Sigmoid colon (tissue), 7 donors: ENCODE results near the gene DGKA. TPM values are rescaled to one million over a fixed set of nuclear protein-coding genes. Genes with fewer than 3 reads are reported as not detected.
A peak's percentile ranks its signal among the peaks of the same experiment; 100 is the strongest.

Experiments used
- DNase-seq: peaks from one replicate; pipeline ENCODE4 v3.0.0-alpha.2; 2019
- H3K27ac ChIP-seq, 4 donors: fragments of 200-600 bp; sonication (generic); one replicate each; pipeline ENCODE4 v1.5.1; 2016 to 2019; ENCODE audit warnings: mild to moderate bottlenecking in 1 of 4
- H3K27me3 ChIP-seq, 3 donors: fragments of 200-600 bp; sonication (generic); one replicate each; pipeline ENCODE4 v1.5.1; 2019; ENCODE audit warnings: mild to moderate bottlenecking in 1 of 3
- H3K36me3 ChIP-seq, 4 donors: fragments of 200-600 bp; sonication (generic); one replicate each; pipeline ENCODE4 v1.5.1; 2016 to 2019
- H3K4me1 ChIP-seq, 4 donors: fragments of 200-600 bp; sonication (generic); one replicate each; pipeline ENCODE4 v1.5.1; 2017 to 2019
- H3K4me3 ChIP-seq, 4 donors: fragments of 200-600 bp; sonication (generic); one replicate each; pipeline ENCODE4 v1.5.1; 2017 to 2019; ENCODE audit warnings: mild to moderate bottlenecking in 2 of 4, moderate library complexity in 1 of 4
- H3K9me3 ChIP-seq, 4 donors: fragments of 200-600 bp in 3 of 4; sonication (generic) in 3 of 4; one replicate each; pipeline versions ENCODE4 v1.5.1 to v1.6.1; 2013 to 2019
- EP300 ChIP-seq, 4 donors: sonication (generic); formaldehyde crosslinking; IDR thresholded peaks; one replicate each; pipeline ENCODE4 v1.6.1; 2017; ENCODE audit warnings: antibody characterized with exemption in 4 of 4
- POLR2A ChIP-seq, 2 donors: fragments of 450-650 bp; IDR thresholded peaks; one replicate each; pipeline ENCODE4 v1.6.1; 2016; ENCODE audit warnings: antibody characterized with exemption in 2 of 2, mild to moderate bottlenecking in 2 of 2, moderate library complexity in 2 of 2
- POLR2AphosphoS5 ChIP-seq, 4 donors: sonication (generic); formaldehyde crosslinking; IDR thresholded peaks; one replicate each; pipeline ENCODE4 v1.6.1; 2017; ENCODE audit warnings: antibody characterized with exemption in 4 of 4
- WGBS, 2 donors: extraction: QIAGEN DNeasy Blood & Tissue Kit; methylation state at CpG; one replicate each; pipeline ENCODE4 v1.1.7; 2013; 5-methylcytosine and 5-hydroxymethylcytosine counted together
- intact Hi-C: fragments of 100-400 bp; cut with DNase I; formaldehyde crosslinking; loops from one replicate; pipeline ENCODE4 v1.15.1; 2023
- polyA plus RNA-seq, 3 donors: library from polyadenylated mRNA; stranded (reverse); fragments of 200-250 nt; gene quantifications; one replicate each; pipeline ENCODE4 v1.2.3, GENCODE V29; 2013
- total RNA-seq, 4 donors: library from RNA; depleted of rRNA; stranded (reverse); fragments of >200 nt; gene quantifications; one replicate each; pipeline ENCODE4 v1.1.0, GENCODE V29; 2016
- TF ChIP-seq, protein P1 (sequence below), 4 experiments: fragments of 450-650 bp in 3 of 4; fragments of 200-600 bp in 1 of 4; IDR thresholded peaks; one replicate each; pipeline ENCODE4 v1.5.1; 2016 to 2019; ENCODE audit warnings: antibody characterized with exemption in 4 of 4, mild to moderate bottlenecking in 3 of 4, moderate library complexity in 2 of 4
- donor health status: healthy with polysubstance abuse.
- donor health status: Bipolar disorder and iron deficiency.
- donor health status: healthy.

Gene DGKA
- total and polyA plus RNA-seq, 7 donors: 21.4 to 97.8 (median 44.4) TPM

DNA sequence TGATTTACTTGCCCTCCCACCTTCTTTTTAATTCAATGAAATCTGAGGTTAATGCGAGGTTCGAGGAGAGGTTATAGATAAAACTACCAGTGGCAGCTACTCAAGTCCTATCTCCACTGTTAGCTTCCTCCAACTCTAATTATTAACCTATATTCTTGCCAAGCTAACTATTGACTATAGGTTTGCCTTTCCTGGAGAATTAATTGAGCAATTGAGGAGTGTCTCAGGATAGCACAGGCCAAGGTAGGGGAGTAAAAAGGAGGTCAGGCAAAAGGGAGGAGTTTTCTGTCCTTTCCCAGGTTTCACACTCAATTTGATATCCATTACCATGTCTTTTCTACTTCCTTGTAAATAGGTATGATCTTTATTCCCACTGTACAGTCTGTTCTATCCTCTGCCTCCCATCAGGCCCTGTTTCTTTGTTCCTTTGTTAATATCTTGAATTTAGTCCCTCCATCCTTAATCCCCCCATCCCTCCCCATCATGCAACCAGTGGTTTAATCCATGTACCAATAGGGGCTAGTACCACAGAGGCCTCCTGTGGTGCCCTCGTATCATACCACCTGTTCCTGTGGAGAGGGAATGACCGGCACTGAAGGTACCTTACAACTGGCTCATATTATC, 62.4 kb downstream of the DGKA start:
- no peaks in the 10 kb centered on the region for H3K9me3 ChIP-seq
- peaks cover 28 to 69% (median 56%) of the 10 kb centered on the region in 4 donors for H3K36me3 ChIP-seq
- H3K27me3 ChIP-seq: no peaks in the 10 kb centered on the region
- no peak overlapping the region for H3K4me3 ChIP-seq
- TF ChIP-seq POLR2AphosphoS5 (IDR thresholded peaks at IDR 0.05) (no peak), POLR2A (IDR thresholded peaks at IDR 0.05) (no peak), EP300 (IDR thresholded peaks at IDR 0.05) (no peak)
- TF ChIP-seq, protein P1, sequence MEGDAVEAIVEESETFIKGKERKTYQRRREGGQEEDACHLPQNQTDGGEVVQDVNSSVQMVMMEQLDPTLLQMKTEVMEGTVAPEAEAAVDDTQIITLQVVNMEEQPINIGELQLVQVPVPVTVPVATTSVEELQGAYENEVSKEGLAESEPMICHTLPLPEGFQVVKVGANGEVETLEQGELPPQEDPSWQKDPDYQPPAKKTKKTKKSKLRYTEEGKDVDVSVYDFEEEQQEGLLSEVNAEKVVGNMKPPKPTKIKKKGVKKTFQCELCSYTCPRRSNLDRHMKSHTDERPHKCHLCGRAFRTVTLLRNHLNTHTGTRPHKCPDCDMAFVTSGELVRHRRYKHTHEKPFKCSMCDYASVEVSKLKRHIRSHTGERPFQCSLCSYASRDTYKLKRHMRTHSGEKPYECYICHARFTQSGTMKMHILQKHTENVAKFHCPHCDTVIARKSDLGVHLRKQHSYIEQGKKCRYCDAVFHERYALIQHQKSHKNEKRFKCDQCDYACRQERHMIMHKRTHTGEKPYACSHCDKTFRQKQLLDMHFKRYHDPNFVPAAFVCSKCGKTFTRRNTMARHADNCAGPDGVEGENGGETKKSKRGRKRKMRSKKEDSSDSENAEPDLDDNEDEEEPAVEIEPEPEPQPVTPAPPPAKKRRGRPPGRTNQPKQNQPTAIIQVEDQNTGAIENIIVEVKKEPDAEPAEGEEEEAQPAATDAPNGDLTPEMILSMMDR (IDR thresholded peaks at IDR 0.05): no peak
- H3K27ac ChIP-seq: no peak overlapping the region
- WGBS, 2 donors: 81 to 89% methylated on average over 4 of the region's 4 CpGs
- DNase-seq: no peak
- peaks cover 0 to 18% (median 13%) of the 10 kb centered on the region in 4 donors for H3K4me1 ChIP-seq
- intact Hi-C loops: no loop called here

DNA sequence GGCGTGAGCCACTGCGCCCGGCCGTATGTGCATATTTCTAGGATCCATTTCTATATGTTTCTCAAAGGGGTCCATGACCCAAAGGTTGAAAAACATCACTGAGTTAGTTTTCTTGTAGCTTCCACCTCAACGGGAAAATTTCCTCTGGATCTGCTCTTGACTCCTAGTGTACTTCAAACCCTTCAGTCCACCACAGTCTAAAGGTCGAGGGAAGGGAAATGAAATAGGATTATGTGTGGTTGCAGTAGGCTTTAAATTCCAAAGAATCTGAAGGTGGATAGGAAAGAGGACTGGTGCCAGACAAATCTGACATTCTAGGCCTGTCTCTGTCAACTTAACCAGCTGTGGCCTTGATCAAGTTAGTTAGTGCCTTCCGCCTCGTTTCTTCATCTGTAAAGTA, 64.4 kb downstream of the DGKA start:
- DNase-seq: no peak
- no peak overlapping the region for H3K4me3 ChIP-seq
- intact Hi-C loops: loop anchor here (5.0 kb wide), 1 partner anchor 107 kb away; the partner anchor contains the start of gene PA2G4
- H3K27ac ChIP-seq: peak overlapping the region in 1 of 4 donors; percentile 90
- 65 to 83% methylated on average over 8 of the region's 8 CpGs for WGBS, 2 donors
- H3K36me3 ChIP-seq: peaks cover 28 to 62% (median 40%) of the 10 kb centered on the region in 4 donors
- TF ChIP-seq, protein P1 (IDR thresholded peaks at IDR 0.05): no peak
- H3K27me3 ChIP-seq: no peaks in the 10 kb centered on the region
- H3K4me1 ChIP-seq: peaks cover 0 to 19% (median 16%) of the 10 kb centered on the region in 4 donors
- no peaks in the 10 kb centered on the region for H3K9me3 ChIP-seq

DNA sequence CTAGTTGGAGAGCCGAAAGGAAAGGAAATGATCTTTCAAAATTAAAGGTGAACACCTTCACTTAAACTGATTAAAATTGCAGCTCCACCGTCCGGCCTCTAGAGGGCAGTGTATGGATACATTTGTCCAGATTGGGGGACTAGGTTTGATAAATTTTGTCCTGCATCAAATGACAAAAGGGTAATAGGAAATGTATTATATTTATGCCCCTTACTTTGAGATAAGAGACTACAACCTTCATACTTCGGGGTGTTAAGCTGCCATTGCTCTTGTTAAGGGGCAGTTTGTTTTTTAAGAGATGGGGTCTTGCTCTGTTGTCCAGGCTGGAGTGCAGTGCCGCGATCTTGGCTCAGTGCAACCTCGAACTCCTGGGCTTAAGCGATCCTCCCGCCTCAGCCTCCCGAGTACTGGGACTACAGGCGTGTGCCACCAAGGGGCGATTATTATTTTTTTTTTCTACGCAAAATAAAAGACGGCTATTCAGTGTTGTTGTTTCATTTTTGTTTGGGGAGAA, 65.3 kb downstream of the DGKA start:
- Histone ChIP-seq H3K27me3 (no peaks in the 10 kb centered on the region), H3K27ac (peak overlapping the region; percentile 84 to 91 (median 89)), H3K4me1 (peaks cover 0 to 19% (median 16%) of the 10 kb centered on the region in 4 donors), H3K9me3 (no peaks in the 10 kb centered on the region), H3K4me3 (peak overlapping the region; percentile 42 to 76 (median 72)), H3K36me3 (peaks cover 20 to 61% (median 32%) of the 10 kb centered on the region in 4 donors)
- TF ChIP-seq, protein P1 (IDR thresholded peaks at IDR 0.05): peak; percentile 70 to 83 (median 78)
- no peak for TF ChIP-seq POLR2AphosphoS5 (IDR thresholded peaks at IDR 0.05)
- TF ChIP-seq EP300 (IDR thresholded peaks at IDR 0.05): no peak
- TF ChIP-seq POLR2A (IDR thresholded peaks at IDR 0.05): no peak
- WGBS, 2 donors: 19 to 29% methylated on average over 14 of the region's 14 CpGs
- peak; percentile 79 for DNase-seq
- intact Hi-C loops: loop anchor here (1.0 to 5.0 kb wide), 3 partner anchors 22 to 106 kb away; partner anchors contain the start of genes PA2G4, RAB5B and RPS26

DNA sequence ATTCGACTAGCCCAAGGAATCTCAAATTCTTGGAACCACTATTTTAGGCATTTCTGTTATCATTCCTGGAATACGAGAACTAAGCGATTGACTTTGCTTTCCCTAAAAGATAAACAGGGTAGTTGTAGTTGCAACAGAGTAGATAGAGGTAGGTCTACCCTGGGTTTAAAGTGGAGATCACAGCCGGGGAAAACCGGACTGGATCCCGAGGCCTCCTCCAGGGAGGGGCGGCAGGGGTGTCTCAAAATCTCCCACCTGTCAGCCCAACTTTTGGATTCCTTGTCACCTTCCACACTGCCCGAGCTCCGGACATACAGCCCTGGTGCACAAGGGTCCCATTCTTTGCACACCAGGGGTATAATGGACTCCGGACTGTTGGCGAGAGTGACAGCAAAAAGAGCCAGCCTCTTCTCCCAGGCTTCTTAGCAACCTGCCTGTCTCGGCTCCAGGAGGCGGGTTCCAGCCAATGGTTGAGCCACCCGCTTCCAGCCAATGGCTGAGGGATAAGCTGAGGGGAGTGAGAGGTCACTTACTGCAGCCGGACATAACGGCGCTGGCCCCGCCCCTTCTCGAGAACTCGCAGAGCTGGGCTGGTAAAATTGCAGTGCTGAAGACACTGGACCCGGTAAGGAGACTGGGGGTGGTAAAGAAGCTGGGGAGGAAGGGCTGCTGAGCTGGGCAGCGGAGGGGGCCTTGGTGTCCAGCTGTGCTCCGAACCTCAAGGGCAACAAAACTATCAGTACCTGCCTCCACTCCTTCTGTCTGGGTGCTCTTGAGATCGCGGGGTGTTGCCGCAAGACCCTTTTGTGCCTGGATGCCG, 66.0 kb downstream of the DGKA start, which contains the start of gene SUOX:
TSS of gene SUOX (plus strand) at position 562 of the 820 bp plus-strand sequence. CDS start 4,946 bp downstream, outside the sequence.
- peak within 1 kb of the TSS; percentile 84 to 91 (median 89) for H3K27ac ChIP-seq
- intact Hi-C loops: loop anchor here (1.0 to 5.0 kb wide), 3 partner anchors 23 to 105 kb away; partner anchors contain the start of genes PA2G4, RAB5B and RPS26
- WGBS, 2 donors: 1% methylated on average over 27 of the region's 27 CpGs
- peaks cover 15 to 61% (median 25%) of the 10 kb centered on the region in 4 donors for H3K36me3 ChIP-seq
- no peaks in the 10 kb centered on the region for H3K27me3 ChIP-seq
- H3K4me3 ChIP-seq: peak within 1 kb of the TSS; percentile 42 to 76 (median 72)
- DNase-seq: peak; percentile 99
- peak in 1 of 2 donors; percentile 54 for TF ChIP-seq POLR2A (IDR thresholded peaks at IDR 0.05)
- TF ChIP-seq POLR2AphosphoS5 (IDR thresholded peaks at IDR 0.05): peak; percentile 55 to 88 (median 82)
- TF ChIP-seq, protein P1 (IDR thresholded peaks at IDR 0.05): no peak
- H3K9me3 ChIP-seq: no peaks in the 10 kb centered on the region
- peaks cover 0 to 19% (median 16%) of the 10 kb centered on the region in 4 donors for H3K4me1 ChIP-seq
